ENCODE measurements around the gene SLC12A5.

Gene SLC12A5

DNA sequence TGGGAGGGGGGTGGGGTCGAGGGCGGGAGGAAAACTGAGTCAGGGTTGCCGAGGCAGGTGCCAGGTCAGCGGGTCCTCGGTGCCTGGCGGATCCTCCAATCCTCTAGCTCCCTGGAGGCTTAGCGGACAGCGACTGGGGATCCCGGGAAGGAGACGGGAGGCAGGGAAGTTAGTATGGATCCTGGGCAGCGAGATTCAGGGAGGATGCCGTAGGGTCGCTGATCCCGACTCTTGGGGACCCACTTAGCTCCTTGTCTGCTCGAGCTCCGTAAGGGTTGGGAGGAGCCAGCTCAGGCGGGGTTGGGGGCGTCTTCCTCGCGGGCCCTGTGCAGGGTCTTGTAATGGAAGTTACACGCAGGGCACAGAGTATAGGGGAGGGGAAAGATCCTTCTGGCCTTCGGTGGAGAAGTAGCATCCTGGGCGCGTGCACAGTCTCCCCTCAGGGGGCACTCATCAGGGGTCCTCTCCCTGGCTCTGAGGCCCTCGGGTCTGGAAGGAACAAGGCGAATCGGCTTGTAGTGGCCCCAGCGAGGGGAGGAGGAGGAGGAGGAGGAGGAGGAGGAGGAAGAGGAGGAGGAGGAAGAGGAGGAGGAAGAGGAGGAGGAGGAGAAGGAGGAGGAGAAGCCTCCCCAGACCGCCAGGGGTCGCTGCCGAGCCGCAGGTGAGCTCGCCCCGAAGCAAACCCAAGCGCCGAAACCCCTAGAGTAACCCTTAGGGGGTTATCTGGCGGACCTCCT lies 6.4 kb upstream of the SLC12A5 start:
- H3K36me3 ChIP-seq (ENCODE audit: control insufficient read depth, insufficient read depth, low read length) = no peaks in the 10 kb centered on the region
- no peak overlapping the region for H3K27ac ChIP-seq (ENCODE audit: low read depth, low read length)
- H3K27me3 ChIP-seq (ENCODE audit: control insufficient read depth, insufficient read depth, low read length) = peaks cover 19% of the 10 kb centered on the region
- H3K4me1 ChIP-seq (ENCODE audit: control insufficient read depth, insufficient read depth, low read length) = no peaks in the 10 kb centered on the region
- no peak overlapping the region for H3K9ac ChIP-seq (ENCODE audit: low read length)
- no peak overlapping the region for H3K4me3 ChIP-seq (ENCODE audit: low read length)

DNA sequence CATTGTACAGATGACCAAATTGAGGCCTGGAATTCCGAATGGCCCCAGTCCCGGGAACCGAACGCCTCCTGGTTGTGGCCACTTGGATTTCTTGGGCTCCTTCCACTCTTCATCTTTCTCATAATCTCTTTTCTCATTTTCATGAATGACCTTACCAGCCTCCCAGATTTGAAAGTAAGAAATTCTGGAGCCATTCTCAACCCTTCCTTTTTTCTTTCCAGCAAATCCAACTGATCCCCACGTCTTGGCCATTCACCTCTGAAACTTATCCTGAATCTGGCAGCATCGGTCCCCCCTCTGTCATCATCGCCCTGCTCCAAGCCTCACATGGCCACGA lies 5.9 kb upstream of the SLC12A5 start:
- Histone ChIP-seq H3K36me3 (ENCODE audit: control insufficient read depth, insufficient read depth, low read length) (no peaks in the 10 kb centered on the region), H3K27ac (ENCODE audit: low read depth, low read length) (no peak overlapping the region), H3K9ac (ENCODE audit: low read length) (no peak overlapping the region), H3K27me3 (ENCODE audit: control insufficient read depth, insufficient read depth, low read length) (peaks cover 21% of the 10 kb centered on the region), H3K4me3 (ENCODE audit: low read length) (no peak overlapping the region), H3K4me1 (ENCODE audit: control insufficient read depth, insufficient read depth, low read length) (no peaks in the 10 kb centered on the region)

DNA sequence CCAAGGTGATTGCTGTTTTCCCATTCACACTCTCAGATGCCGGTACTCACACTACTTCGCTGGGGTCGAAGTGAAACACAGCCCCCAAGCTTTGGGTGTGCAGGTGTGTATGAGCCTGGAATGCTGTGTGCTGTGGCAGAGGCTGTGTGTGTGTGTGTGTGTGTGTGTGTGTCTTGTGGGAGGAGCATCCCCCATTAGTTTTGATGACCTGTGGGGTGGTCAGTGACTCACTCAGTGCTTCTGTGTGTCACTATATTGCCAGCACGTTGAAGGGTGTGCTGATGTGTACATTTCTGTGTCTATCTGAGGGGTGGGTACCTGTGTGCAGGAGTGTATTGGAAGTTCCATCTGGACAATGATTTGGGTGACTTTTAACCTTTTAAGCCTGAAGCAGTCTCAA lies 5.0 kb upstream of the SLC12A5 start:
- Histone ChIP-seq H3K27ac (ENCODE audit: low read depth, low read length) (no peak overlapping the region), H3K27me3 (ENCODE audit: control insufficient read depth, insufficient read depth, low read length) (peaks cover 17% of the 10 kb centered on the region), H3K4me1 (ENCODE audit: control insufficient read depth, insufficient read depth, low read length) (no peaks in the 10 kb centered on the region), H3K36me3 (ENCODE audit: control insufficient read depth, insufficient read depth, low read length) (no peaks in the 10 kb centered on the region), H3K9ac (ENCODE audit: low read length) (no peak overlapping the region), H3K4me3 (ENCODE audit: low read length) (no peak overlapping the region)

DNA sequence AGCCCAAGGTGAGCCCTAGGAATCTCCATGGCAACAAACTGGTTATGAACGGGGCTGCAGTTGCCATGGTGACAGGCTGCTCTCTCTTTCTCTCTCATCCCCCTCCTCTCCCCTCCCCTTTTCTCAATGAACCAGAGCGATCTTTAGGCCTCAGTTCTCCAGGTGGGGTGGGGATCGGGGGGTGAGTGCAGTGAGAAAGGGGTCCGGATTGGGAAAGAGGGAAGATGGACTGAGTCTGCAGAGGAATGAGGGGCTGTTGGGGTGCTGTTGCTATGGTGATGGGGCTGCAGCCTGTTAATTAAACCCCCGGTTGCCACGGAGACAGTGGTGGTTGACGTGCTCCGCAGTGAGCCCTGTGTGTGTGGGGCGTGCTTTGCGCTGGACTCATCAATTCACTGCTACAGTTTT lies 3.6 kb upstream of the SLC12A5 start:
- peaks cover 18% of the 10 kb centered on the region for H3K27me3 ChIP-seq (ENCODE audit: control insufficient read depth, insufficient read depth, low read length)
- H3K4me1 ChIP-seq (ENCODE audit: control insufficient read depth, insufficient read depth, low read length) = no peaks in the 10 kb centered on the region
- H3K36me3 ChIP-seq (ENCODE audit: control insufficient read depth, insufficient read depth, low read length) = no peaks in the 10 kb centered on the region
- H3K27ac ChIP-seq (ENCODE audit: low read depth, low read length) = no peak overlapping the region
- H3K4me3 ChIP-seq (ENCODE audit: low read length) = no peak overlapping the region
- H3K9ac ChIP-seq (ENCODE audit: low read length) = no peak overlapping the region

DNA sequence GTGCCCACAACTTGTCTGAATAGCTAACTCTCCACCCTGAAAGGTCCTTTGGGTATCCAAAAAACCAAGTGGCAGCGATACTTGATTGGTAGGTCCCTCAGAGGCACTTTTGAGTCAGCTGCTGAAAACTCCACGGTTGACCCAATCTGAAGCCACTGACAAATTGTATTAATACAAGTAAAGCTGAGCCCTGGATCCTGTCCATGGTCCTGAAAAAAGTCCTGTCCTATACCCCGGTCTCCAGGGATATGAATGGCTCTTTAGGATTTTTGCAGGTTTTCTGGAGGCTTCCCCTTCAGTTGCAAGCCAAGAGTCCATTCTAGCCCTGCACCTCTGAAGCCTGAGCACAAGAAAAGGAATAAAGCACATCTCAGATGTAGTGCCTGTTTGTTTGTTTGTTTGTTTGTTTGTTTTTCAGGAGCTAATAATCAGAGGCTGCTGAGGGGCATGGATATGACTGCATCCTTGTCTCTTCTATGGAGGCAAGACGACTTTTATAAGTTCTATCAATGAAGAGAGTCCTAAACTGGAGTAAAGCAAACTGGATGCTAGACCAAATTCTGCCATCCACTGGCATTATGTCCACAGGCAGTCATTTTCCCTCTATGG lies 1.7 kb upstream of the SLC12A5 start:
- Histone ChIP-seq H3K4me1 (ENCODE audit: control insufficient read depth, insufficient read depth, low read length) (no peaks in the 10 kb centered on the region), H3K9ac (ENCODE audit: low read length) (no peak overlapping the region), H3K27me3 (ENCODE audit: control insufficient read depth, insufficient read depth, low read length) (peaks cover 35% of the 10 kb centered on the region), H3K36me3 (ENCODE audit: control insufficient read depth, insufficient read depth, low read length) (no peaks in the 10 kb centered on the region), H3K4me3 (ENCODE audit: low read length) (no peak overlapping the region), H3K27ac (ENCODE audit: low read depth, low read length) (no peak overlapping the region)

DNA sequence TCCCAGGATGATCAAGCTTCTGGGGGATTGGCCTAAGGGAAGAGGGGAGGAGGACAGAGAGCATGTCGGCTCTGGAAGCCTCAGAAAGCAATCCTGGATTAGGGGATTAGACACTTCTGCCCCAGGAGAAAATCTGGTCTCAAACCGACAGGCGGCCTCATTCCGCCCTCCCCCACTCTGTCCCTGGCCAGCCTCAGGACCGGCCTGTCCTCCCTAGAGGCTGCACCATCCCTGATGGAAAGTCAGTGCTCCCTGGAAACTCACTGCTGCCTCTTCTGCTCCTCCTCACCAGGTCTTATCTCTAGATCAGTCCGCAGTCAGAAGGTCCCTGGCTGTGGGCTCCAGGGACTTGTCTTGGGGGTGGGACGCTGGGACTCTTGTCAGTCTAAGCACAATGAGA lies 905 bp upstream of the SLC12A5 start:
- Histone ChIP-seq H3K4me3 (ENCODE audit: low read length) (no peak overlapping the region), H3K36me3 (ENCODE audit: control insufficient read depth, insufficient read depth, low read length) (no peaks in the 10 kb centered on the region), H3K27ac (ENCODE audit: low read depth, low read length) (no peak overlapping the region), H3K9ac (ENCODE audit: low read length) (no peak overlapping the region), H3K27me3 (ENCODE audit: control insufficient read depth, insufficient read depth, low read length) (peaks cover 32% of the 10 kb centered on the region), H3K4me1 (ENCODE audit: control insufficient read depth, insufficient read depth, low read length) (no peaks in the 10 kb centered on the region)

DNA sequence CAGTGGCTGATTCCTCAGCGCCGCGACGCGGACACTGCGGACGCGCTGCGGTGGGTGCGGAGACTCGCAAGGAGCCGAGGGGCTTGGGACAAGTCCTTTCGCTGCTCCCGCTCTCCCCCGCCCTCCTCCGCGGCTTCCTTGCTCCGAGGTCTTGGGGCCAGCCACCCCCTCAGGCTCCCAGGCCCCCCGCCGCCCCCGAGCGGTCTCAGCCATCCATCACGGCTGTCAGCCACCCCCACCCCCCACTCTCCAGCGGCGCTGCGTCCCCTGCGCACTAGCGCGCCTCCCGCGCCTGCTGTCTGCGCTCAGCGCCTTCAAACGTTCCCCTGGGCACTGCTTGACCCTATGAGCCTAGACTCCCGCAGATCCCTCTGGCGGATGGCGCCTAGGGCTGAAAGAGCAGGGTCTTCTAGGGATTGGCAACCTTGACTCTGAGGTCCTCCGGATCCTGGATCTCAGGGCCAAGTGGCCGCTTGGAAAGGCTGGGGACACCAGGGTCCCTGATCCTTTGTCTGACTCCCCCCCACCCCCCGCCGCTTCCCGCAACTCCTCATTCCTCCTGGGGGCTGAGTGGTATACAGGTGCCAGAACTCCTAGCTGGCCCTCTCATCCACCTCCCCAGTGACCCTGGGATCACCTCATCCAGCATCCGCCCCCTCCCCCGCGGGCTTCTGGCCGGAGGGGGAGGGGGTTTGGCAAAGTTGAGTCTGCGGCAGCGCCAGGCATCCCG lies 1.4 kb downstream of the SLC12A5 start:
- no peaks in the 10 kb centered on the region for H3K36me3 ChIP-seq (ENCODE audit: control insufficient read depth, insufficient read depth, low read length)
- H3K4me3 ChIP-seq (ENCODE audit: low read length) = no peak overlapping the region
- no peaks in the 10 kb centered on the region for H3K4me1 ChIP-seq (ENCODE audit: control insufficient read depth, insufficient read depth, low read length)
- H3K27ac ChIP-seq (ENCODE audit: low read depth, low read length) = no peak overlapping the region
- peaks cover 42% of the 10 kb centered on the region for H3K27me3 ChIP-seq (ENCODE audit: control insufficient read depth, insufficient read depth, low read length)
- no peak overlapping the region for H3K9ac ChIP-seq (ENCODE audit: low read length)

DNA sequence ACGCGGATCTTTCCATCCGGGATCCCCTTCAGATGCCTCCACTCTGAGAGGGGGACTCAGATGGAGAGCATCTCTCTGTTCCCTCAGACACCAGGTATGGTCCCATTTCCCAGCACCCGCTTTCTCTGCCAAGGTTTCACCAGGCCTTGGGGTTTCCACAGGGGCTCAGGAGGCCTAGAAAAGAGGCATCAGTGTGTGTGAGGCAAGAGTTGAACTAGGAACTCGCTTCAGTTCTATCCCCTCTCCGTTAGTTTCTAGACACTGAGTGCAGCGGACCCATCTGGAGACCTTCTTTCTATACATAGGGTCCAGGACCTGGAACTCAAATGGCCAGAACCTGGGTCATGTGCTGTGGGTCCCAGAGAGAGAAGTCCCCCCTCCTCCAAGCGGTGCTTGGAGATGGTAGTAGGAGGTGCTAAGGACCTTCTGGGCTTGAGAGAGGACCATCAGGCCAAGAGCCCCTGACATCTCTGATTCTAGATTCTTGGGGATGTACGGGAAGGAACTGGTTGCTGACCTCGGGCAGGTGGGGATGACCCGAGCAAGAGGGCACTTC lies 2.1 kb downstream of the SLC12A5 start:
- Histone ChIP-seq H3K27ac (ENCODE audit: low read depth, low read length) (no peak overlapping the region), H3K36me3 (ENCODE audit: control insufficient read depth, insufficient read depth, low read length) (no peaks in the 10 kb centered on the region), H3K4me1 (ENCODE audit: control insufficient read depth, insufficient read depth, low read length) (no peaks in the 10 kb centered on the region), H3K9ac (ENCODE audit: low read length) (no peak overlapping the region), H3K4me3 (ENCODE audit: low read length) (no peak overlapping the region), H3K27me3 (ENCODE audit: control insufficient read depth, insufficient read depth, low read length) (peaks cover 38% of the 10 kb centered on the region)

DNA sequence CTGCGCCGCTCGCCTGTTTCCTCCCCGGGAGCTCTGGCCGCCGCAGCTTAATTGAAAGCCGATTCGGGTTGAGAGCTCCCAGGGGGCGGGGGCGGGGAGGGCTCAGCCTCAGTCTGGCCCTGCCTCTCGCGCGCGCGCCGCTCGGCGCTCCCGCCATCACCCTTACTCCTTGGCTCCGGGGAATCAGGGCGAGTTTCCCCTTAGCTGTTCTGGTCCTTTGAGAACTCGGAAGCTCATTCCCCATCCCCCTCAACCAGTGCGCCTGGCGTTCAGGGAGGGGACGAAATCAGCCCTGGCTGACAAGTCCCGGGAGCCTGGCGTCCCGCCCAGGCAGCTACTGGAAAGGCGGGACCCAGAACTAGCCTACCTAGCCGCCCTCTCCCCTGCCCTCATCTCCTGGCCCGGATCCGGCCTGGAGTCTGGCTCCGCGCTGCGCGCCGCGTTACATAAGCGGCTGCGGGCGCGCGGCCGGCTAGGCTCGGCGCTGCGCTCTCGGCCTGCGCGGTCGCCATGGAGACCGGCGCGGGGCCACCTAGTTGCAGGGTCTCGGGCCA lies 2.8 kb downstream of the SLC12A5 start:
- H3K9ac ChIP-seq (ENCODE audit: low read length) = no peak overlapping the region
- H3K4me1 ChIP-seq (ENCODE audit: control insufficient read depth, insufficient read depth, low read length) = no peaks in the 10 kb centered on the region
- H3K27me3 ChIP-seq (ENCODE audit: control insufficient read depth, insufficient read depth, low read length) = peaks cover 34% of the 10 kb centered on the region
- no peaks in the 10 kb centered on the region for H3K36me3 ChIP-seq (ENCODE audit: control insufficient read depth, insufficient read depth, low read length)
- H3K4me3 ChIP-seq (ENCODE audit: low read length) = no peak overlapping the region
- no peak overlapping the region for H3K27ac ChIP-seq (ENCODE audit: low read depth, low read length)

DNA sequence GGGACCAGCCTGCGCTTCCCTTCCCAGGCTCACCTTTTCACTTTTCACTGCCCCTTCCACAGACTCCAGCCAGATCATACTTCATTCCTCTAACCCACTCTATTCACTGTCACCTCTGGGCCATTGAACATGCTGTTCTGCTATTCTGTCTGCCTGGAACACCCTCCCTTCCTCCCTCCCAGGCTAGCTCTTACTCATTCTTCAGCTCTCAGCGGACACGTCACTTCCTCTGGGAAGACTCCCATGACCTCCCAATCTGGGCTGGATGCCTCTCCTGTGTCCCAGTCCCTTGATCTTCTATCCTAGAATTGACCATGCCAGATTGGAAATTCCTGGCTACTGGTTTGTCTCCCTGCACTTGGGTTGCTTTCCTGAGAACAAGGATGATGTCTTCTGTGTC lies 5.0 kb downstream of the SLC12A5 start:
- Histone ChIP-seq H3K27me3 (ENCODE audit: control insufficient read depth, insufficient read depth, low read length) (peaks cover 29% of the 10 kb centered on the region), H3K4me1 (ENCODE audit: control insufficient read depth, insufficient read depth, low read length) (no peaks in the 10 kb centered on the region), H3K9ac (ENCODE audit: low read length) (no peak overlapping the region), H3K4me3 (ENCODE audit: low read length) (no peak overlapping the region), H3K27ac (ENCODE audit: low read depth, low read length) (no peak overlapping the region), H3K36me3 (ENCODE audit: control insufficient read depth, insufficient read depth, low read length) (no peaks in the 10 kb centered on the region)

DNA sequence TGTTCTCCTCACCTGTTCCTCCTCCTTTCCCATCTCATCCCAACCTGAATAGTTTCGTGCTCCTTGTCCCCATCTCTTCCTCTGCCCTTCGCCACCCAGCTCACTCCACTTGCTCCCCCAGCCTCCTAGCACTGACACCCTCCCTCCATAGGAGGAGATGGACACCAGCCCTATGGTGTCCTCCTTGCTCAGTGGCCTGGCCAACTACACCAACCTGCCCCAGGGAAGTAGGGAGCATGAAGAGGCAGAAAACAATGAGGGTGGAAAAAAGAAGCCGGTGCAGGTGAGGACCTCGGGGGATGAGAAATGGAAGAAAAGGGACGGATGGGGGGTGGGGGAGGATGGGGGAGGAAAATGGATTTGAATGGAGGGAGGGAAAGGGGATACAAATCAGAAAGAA lies 6.2 kb downstream of the SLC12A5 start:
- no peaks in the 10 kb centered on the region for H3K4me1 ChIP-seq (ENCODE audit: control insufficient read depth, insufficient read depth, low read length)
- H3K27me3 ChIP-seq (ENCODE audit: control insufficient read depth, insufficient read depth, low read length) = peaks cover 29% of the 10 kb centered on the region

DNA sequence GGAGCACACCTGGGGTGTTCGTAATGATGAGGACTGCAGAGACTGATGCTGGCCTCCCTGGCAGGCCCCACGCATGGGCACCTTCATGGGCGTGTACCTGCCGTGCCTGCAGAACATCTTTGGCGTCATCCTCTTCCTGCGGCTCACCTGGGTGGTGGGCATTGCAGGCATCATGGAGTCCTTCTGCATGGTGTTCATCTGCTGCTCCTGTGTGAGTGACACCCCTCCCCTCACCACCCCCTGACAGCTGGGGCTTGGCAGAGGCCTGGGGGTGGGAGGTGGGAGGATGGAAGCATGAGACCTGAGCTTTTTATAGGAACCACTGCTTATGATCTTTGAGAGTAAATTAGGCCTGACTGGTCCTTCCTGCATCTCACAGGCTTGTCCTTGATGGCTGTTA lies 6.7 kb downstream of the SLC12A5 start:
- Histone ChIP-seq H3K27ac (ENCODE audit: low read depth, low read length) (no peak overlapping the region), H3K9ac (ENCODE audit: low read length) (no peak overlapping the region), H3K36me3 (ENCODE audit: control insufficient read depth, insufficient read depth, low read length) (no peaks in the 10 kb centered on the region), H3K4me3 (ENCODE audit: low read length) (no peak overlapping the region), H3K4me1 (ENCODE audit: control insufficient read depth, insufficient read depth, low read length) (no peaks in the 10 kb centered on the region), H3K27me3 (ENCODE audit: control insufficient read depth, insufficient read depth, low read length) (peaks cover 25% of the 10 kb centered on the region)

More for the DNA sequence above, 6.2 kb downstream of the SLC12A5 start:
- Histone ChIP-seq H3K36me3 (ENCODE audit: control insufficient read depth, insufficient read depth, low read length) (no peaks in the 10 kb centered on the region), H3K27ac (ENCODE audit: low read depth, low read length) (no peak overlapping the region), H3K4me3 (ENCODE audit: low read length) (no peak overlapping the region), H3K9ac (ENCODE audit: low read length) (no peak overlapping the region)
